HG02852 (cell line): Measurements from ENCODE around the gene IGFN1.

Source experiments
- ATAC-seq: cut with Tn5 transposase; IDR thresholded peaks from one replicate; pipeline ENCODE4 v1.9.1; 2021; ENCODE audit warnings: mild to moderate bottlenecking, moderate library complexity; ENCODE audit not compliant: unreplicated experiment

Gene IGFN1

GRCh38 chr1:201215531-201216357, 25.1 kb downstream of the IGFN1 start:
- no peak for ATAC-seq

- ATAC-seq = no peak
These were observed 25.9 kb downstream of the IGFN1 start for GRCh38 chr1:201216395-201217085.

GRCh38 chr1:201217146-201217545, 26.5 kb downstream of the IGFN1 start:
- no peak for ATAC-seq

- no peak for ATAC-seq
These were observed 27.2 kb downstream of the IGFN1 start for GRCh38 chr1:201217851-201218250.

GRCh38 chr1:201218409-201218808, 27.8 kb downstream of the IGFN1 start:
- no peak for ATAC-seq

GRCh38 chr1:201219481-201220387, 29.1 kb downstream of the IGFN1 start:
- ATAC-seq = no peak

GRCh38 chr1:201220388-201220715, 29.7 kb downstream of the IGFN1 start:
- ATAC-seq = no peak

GRCh38 chr1:201221201-201221846, 30.7 kb downstream of the IGFN1 start:
- no peak for ATAC-seq

GRCh38 chr1:201222125-201222524, 31.5 kb downstream of the IGFN1 start:
- ATAC-seq = no peak

GRCh38 chr1:201223852-201224665, 33.4 kb downstream of the IGFN1 start:
- no peak for ATAC-seq

GRCh38 chr1:201224666-201225370, 34.2 kb downstream of the IGFN1 start:
- no peak for ATAC-seq

- ATAC-seq = no peak
These were observed 35.5 kb downstream of the IGFN1 start for GRCh38 chr1:201226178-201226514.

GRCh38 chr1:201226859-201227488, 36.4 kb downstream of the IGFN1 start:
- no peak for ATAC-seq

GRCh38 chr1:201228011-201228983, 37.7 kb downstream of the IGFN1 start:
- no peak for ATAC-seq

GRCh38 chr1:201229095-201229494, 38.5 kb downstream of the IGFN1 start:
- no peak for ATAC-seq

GRCh38 chr1:201229771-201230635, 39.4 kb downstream of the IGFN1 start:
- no peak for ATAC-seq

- no peak for ATAC-seq
These were observed 40.1 kb downstream of the IGFN1 start for GRCh38 chr1:201230676-201231075.
